GM18907 (cell line): Measurements from ENCODE around the gene HMX1.

Source experiments
- ATAC-seq: cut with Tn5 transposase; IDR thresholded peaks from one replicate; pipeline ENCODE4 v1.9.1; 2021; ENCODE audit warnings: mild to moderate bottlenecking, moderate library complexity; ENCODE audit not compliant: unreplicated experiment

Gene HMX1

DNA sequence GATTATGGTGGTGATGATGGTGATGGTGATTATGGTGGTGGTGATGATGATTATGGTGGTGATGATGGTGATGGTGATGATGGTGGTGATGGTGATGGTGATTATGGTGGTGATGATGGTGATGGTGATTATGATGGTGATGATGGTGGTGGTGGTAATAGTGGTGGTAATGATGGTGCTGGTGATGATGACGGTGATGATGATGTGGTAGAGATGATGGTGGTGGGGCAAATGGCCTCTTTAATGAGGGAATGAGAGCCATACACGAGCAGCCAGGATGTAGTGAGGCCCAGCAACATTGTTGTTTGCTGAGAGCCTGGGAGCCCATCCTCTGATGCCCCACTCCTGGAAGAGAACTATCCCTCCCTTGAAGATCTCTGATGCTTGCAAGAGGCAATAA, 29.0 kb downstream of the HMX1 start:
- ATAC-seq, result no peak

GRCh38 chr4:8841678-8842268, 29.9 kb downstream of the HMX1 start:
- no peak for ATAC-seq

DNA sequence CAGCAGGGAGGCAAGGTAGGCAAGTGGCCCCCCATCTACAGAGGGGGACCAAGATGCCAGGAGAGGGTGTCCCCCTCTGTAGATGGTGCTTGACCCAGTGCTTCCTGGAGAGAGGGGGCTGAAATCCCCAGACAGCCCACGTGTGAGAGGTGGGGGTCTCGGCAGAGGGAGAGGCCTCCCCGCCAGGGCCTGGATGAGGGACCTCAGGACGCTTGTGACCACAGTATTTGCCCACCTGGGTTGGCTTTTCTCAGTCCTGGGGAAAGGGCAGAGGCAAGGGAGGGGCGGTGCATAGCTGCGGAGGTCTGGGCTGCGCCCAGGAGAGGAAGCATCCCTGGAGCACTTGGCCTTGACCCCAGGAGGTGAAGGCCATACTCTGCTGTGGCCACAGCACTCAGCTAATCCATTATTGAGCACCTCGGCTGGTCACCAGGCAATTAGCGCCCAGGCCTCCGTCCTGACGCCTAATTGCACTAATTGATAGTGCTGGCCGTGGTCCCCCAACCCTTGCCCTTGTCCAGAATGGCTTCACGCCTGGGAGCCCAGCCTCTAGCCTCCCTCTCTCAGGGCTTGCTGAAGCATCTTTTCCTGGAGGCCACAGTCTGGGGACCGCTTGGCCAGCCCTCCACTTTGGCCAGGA, 30.7 kb downstream of the HMX1 start:
- ATAC-seq, result no peak

GRCh38 chr4:8840006-8840793, 31.4 kb downstream of the HMX1 start:
- ATAC-seq, result no peak

- no peak for ATAC-seq
These were observed 32.6 kb downstream of the HMX1 start for GRCh38 chr4:8838961-8839431.

GRCh38 chr4:8838296-8838960, 33.2 kb downstream of the HMX1 start:
- ATAC-seq, result no peak

- ATAC-seq, result no peak
These were observed 34.3 kb downstream of the HMX1 start for GRCh38 chr4:8837181-8837841.

- ATAC-seq, result no peak
These were observed 34.9 kb downstream of the HMX1 start for GRCh38 chr4:8836664-8837171.

- ATAC-seq, result no peak
These were observed 35.9 kb downstream of the HMX1 start for GRCh38 chr4:8835521-8836365.

DNA sequence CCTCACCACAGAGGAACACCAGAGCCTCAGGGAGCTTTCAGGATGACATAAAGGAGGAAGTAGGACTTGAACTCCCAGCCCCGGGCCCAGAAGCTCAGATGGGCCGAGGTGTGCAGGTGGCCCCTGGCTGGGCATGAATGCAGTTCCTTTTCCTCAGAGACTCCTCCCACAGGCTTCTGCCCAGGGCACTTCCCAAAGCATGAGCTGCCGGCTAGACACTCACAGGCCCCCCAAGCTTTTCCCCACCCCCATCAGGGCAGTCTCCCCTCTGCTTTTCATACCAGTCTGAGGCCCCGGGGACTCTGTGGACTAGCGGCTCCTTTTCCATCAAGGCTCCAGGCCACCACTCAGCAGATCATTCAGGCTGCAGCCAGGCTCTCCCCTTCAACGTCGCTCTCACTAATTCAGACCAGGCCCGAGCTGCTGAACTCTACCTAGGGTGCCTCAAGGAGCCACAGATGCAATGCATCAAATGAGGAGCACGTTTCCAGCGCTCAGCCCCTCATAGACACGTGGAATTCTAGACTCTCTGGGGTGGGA, 36.9 kb downstream of the HMX1 start:
- no peak for ATAC-seq

DNA sequence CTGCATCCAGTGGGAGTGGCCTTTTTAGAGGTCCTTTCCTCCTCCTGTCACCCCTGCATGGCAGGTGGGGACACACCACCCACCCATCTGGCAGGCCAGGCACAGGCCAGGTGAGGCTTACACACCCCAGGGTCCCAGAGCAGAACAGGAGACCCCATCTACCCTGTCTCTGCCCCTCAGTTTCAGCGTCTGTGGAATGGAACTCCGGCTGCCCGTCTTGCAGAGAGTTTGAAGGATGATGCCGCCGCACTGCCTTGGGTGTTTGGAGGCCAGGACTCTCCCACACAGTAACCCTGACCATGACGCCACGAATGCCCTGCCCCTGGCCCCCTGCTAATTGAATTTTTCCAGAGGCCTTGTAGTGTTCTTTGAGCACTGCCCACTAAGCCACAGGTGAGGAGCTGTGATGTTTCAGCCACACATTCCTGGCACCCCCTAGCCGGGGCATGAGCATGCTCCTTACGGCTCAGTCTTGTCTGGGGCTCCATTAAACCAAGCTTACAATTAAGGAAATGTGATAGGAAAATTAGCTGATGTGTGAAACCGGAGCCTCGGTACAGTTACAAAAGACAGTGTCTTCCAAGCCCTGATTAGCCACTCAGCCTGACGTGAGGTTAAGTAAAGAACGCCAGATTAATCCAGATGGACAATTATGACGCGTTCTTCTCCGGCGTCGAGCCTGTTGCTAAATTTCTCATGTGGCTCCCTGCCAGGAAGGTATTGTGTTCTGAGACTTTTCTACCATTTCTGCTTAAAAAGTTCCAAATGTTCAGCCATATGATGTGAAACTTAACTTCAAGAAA, 39.3 kb downstream of the HMX1 start:
- no peak for ATAC-seq

GRCh38 chr4:8831221-8832112, 40.2 kb downstream of the HMX1 start:
- no peak for ATAC-seq

- no peak for ATAC-seq
These were observed 40.9 kb downstream of the HMX1 start for GRCh38 chr4:8830611-8831200.

GRCh38 chr4:8830056-8830455, 41.6 kb downstream of the HMX1 start:
- no peak for ATAC-seq

GRCh38 chr4:8829584-8829983, 42.1 kb downstream of the HMX1 start:
- no peak for ATAC-seq

DNA sequence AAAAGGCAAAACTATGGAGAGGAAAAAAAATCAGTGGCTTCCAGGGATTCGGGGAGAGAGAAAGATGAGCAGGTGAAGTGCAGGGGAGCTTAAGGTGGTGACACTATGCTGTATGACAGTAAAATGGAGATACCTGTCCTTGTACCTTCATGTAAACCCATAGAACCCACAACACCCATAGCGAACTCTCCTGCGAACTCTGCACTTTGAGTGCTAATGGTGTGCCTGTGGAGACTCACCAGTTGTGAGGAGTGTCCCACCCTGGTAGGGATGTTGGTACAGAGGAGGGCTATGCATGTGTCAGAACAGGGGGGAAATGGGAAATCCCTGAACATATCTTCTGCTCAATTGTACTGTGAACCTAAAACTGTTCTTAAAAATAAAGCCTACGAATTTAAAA, 42.8 kb downstream of the HMX1 start:
- no peak for ATAC-seq

- ATAC-seq, result no peak
These were observed 50.3 kb downstream of the HMX1 start for GRCh38 chr4:8821151-8821950.
